Measurements from ENCODE around the gene ADGRG6. TPM values are rescaled to one million over a fixed set of nuclear protein-coding genes. Genes with fewer than 3 reads are reported as not detected.
"Not testable (repeated sequence)": the region's sequence is repeated elsewhere in the genome, so short reads cannot be mapped to it uniquely, and the experiment has no call there.

ADGRG6 gene
- total RNA-seq, 1 donor from 2014 or later: 7.7 TPM

- no peaks in the 10 kb centered on the region for H3K4me1 ChIP-seq
- no peaks in the 10 kb centered on the region for H3K36me3 ChIP-seq
- no peaks in the 10 kb centered on the region for H3K9me3 ChIP-seq
- no peak for DNase-seq (ENCODE audit: low spot score in 2 of 2)
- no peak overlapping the region for H3K27ac ChIP-seq
- H3K4me3 ChIP-seq: no peak overlapping the region
- H3K27me3 ChIP-seq: no peaks in the 10 kb centered on the region
- intact Hi-C loops (cut with DNase I): no loop called here
- TF ChIP-seq, protein P1, sequence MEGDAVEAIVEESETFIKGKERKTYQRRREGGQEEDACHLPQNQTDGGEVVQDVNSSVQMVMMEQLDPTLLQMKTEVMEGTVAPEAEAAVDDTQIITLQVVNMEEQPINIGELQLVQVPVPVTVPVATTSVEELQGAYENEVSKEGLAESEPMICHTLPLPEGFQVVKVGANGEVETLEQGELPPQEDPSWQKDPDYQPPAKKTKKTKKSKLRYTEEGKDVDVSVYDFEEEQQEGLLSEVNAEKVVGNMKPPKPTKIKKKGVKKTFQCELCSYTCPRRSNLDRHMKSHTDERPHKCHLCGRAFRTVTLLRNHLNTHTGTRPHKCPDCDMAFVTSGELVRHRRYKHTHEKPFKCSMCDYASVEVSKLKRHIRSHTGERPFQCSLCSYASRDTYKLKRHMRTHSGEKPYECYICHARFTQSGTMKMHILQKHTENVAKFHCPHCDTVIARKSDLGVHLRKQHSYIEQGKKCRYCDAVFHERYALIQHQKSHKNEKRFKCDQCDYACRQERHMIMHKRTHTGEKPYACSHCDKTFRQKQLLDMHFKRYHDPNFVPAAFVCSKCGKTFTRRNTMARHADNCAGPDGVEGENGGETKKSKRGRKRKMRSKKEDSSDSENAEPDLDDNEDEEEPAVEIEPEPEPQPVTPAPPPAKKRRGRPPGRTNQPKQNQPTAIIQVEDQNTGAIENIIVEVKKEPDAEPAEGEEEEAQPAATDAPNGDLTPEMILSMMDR (IDR thresholded peaks at IDR 0.05): no peak
Measured at GRCh38 chr6:142275236-142276006, 26.4 kb upstream of the ADGRG6 start.

DNA sequence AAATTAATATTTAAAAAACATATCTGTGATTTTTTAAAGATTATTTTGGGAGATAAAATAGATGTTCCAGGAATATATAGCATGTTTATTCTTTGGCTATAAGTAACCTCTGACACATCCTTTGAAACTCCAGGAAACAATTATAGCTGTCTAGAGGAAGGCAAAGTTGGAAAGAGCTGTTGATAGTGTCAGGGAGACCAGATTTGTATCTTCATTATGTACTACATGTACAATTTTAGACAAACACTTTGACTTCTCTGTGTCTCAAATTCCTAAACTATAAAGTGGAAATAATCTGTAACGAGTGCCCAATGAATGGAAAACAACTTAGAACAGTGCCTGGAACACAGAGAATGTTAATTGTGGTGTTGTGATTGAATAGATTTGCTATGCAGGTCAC is 25.6 kb upstream of the ADGRG6 start:
- no peaks in the 10 kb centered on the region for H3K9me3 ChIP-seq
- intact Hi-C loops (cut with DNase I): no loop called here
- TF ChIP-seq, protein P1 (IDR thresholded peaks at IDR 0.05): no peak
- H3K27me3 ChIP-seq: no peaks in the 10 kb centered on the region
- no peaks in the 10 kb centered on the region for H3K4me1 ChIP-seq
- no peak for DNase-seq (ENCODE audit: low spot score in 2 of 2)
- no peaks in the 10 kb centered on the region for H3K36me3 ChIP-seq
- H3K4me3 ChIP-seq: no peak overlapping the region
- H3K27ac ChIP-seq: no peak overlapping the region

- DNase-seq (ENCODE audit: low spot score in 2 of 2): no peak
- TF ChIP-seq, protein P1 (IDR thresholded peaks at IDR 0.05): no peak
- Histone ChIP-seq H3K9me3 (no peaks in the 10 kb centered on the region), H3K36me3 (no peaks in the 10 kb centered on the region), H3K27me3 (no peaks in the 10 kb centered on the region), H3K4me3 (no peak overlapping the region), H3K4me1 (no peaks in the 10 kb centered on the region), H3K27ac (no peak overlapping the region)
- intact Hi-C loops (cut with DNase I): no loop called here
Measured at GRCh38 chr6:142279350-142280180, 22.2 kb upstream of the ADGRG6 start.

GRCh38 chr6:142280265-142280664 is 21.5 kb upstream of the ADGRG6 start:
- Histone ChIP-seq H3K4me3 (no peak overlapping the region), H3K4me1 (no peaks in the 10 kb centered on the region), H3K27ac (no peak overlapping the region), H3K36me3 (no peaks in the 10 kb centered on the region), H3K9me3 (no peaks in the 10 kb centered on the region), H3K27me3 (no peaks in the 10 kb centered on the region)
- no peak for DNase-seq (ENCODE audit: low spot score in 2 of 2)
- TF ChIP-seq, protein P1 (IDR thresholded peaks at IDR 0.05): no peak
- intact Hi-C loops (cut with DNase I): no loop called here

GRCh38 chr6:142280927-142281326 is 20.9 kb upstream of the ADGRG6 start:
- Histone ChIP-seq H3K36me3 (no peaks in the 10 kb centered on the region), H3K4me1 (no peaks in the 10 kb centered on the region), H3K9me3 (no peaks in the 10 kb centered on the region), H3K27me3 (no peaks in the 10 kb centered on the region), H3K27ac (no peak overlapping the region), H3K4me3 (no peak overlapping the region)
- intact Hi-C loops (cut with DNase I): no loop called here
- no peak for DNase-seq (ENCODE audit: low spot score in 2 of 2)
- TF ChIP-seq, protein P1 (IDR thresholded peaks at IDR 0.05): no peak

GRCh38 chr6:142283138-142283537 is 18.7 kb upstream of the ADGRG6 start:
- H3K4me3 ChIP-seq; H3K4me1 ChIP-seq; H3K27me3 ChIP-seq; DNase-seq (ENCODE audit: low spot score in 2 of 2); H3K36me3 ChIP-seq; intact Hi-C loops (cut with DNase I); H3K27ac ChIP-seq; H3K9me3 ChIP-seq: not testable (repeated sequence)

Data from ascending aorta (tissue), 2 donors.